Measurements from ENCODE around the gene CROCC2.

Gene CROCC2

GRCh38 chr2:240992572-240993291 is 86.6 kb downstream of the CROCC2 start:
- peak; percentile 39 for DNase-seq

GRCh38 chr2:240993446-240994170 is 87.5 kb downstream of the CROCC2 start:
- no peak for DNase-seq

- no peak for DNase-seq
These were observed 88.2 kb downstream of the CROCC2 start for GRCh38 chr2:240994171-240994896.

GRCh38 chr2:240995041-240996021 is 89.2 kb downstream of the CROCC2 start:
- DNase-seq, result peak; percentile 71

DNA sequence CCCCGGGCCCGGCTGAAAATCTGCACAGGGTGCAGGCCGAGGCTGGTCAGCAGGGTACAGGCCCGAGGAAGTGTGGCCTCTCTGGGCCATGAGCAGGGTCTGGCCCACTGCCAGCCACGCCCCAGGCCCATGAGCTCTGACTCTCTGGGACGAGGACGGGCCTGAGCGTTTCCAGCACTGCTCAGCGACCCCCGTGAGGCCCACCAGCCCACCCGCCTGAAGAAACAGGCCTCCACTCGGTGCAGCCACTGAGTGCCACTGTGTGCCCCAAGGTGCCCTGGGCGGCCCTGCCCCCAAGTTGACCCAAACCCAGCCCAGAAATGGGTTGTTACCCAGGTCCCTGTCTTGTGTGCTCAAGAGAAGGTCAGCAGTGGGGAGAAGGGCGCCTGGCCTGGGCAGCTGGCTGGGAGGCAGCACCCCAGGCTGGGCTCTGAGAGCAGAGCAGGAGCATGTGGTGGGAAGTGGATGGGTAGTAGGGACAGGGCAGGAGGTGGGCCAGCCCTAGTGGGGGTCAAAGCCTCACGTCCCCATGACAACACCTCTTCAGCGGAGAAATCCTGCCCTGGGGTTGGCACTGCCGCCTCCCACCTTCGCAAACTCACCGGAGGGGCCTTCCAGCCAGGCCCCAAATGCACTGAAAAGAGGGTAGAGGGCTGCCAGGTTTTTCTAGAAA is 90.2 kb downstream of the CROCC2 start:
- no peak for DNase-seq

GRCh38 chr2:240996834-240997140 is 90.7 kb downstream of the CROCC2 start:
- DNase-seq, result no peak

DNA sequence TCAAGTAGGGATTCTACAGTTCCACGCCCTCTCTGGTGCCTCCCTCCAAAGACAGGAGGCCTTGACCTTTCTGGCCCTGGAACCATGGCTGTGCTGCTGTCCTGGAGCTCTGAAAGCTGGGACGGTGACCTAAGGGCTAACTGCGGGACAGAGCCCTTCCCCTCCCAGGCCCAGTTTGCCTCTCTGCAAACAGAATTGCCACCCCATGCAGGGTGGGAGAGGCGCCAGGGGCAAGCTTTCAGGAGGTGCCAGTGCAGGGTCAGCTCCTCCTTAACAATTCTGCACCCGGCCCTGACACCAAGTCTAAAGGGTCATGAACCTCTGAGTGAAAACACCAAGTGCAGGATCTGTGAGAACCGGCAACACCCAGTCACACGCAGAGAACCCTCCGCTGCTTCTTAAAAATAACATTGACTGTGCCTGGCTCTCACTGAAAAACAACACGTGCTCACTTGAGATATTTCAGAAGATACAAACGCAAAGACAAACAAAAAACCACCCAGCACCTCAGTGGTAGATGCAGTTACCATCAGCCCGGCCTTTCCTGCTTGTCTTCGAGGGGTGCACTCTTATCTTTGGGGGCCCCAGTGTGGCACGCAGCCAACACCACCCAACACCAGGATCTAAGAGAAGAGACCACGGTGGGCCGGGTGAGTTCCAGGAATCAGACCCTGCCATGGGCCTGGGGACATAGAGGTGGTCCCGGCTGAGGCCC is 91.2 kb downstream of the CROCC2 start:
- peak; percentile 41 for DNase-seq

GRCh38 chr2:240997856-240998705 is 91.9 kb downstream of the CROCC2 start, which contains the start of gene SNED1:
Gene SNED1 (plus strand): TSS chr2:240998618. CDS start chr2:240998838, 220 bp downstream.
- DNase-seq, result peak; percentile 92

- no peak for DNase-seq
These were observed 92.5 kb downstream of the CROCC2 start for GRCh38 chr2:240998706-240998994.

DNA sequence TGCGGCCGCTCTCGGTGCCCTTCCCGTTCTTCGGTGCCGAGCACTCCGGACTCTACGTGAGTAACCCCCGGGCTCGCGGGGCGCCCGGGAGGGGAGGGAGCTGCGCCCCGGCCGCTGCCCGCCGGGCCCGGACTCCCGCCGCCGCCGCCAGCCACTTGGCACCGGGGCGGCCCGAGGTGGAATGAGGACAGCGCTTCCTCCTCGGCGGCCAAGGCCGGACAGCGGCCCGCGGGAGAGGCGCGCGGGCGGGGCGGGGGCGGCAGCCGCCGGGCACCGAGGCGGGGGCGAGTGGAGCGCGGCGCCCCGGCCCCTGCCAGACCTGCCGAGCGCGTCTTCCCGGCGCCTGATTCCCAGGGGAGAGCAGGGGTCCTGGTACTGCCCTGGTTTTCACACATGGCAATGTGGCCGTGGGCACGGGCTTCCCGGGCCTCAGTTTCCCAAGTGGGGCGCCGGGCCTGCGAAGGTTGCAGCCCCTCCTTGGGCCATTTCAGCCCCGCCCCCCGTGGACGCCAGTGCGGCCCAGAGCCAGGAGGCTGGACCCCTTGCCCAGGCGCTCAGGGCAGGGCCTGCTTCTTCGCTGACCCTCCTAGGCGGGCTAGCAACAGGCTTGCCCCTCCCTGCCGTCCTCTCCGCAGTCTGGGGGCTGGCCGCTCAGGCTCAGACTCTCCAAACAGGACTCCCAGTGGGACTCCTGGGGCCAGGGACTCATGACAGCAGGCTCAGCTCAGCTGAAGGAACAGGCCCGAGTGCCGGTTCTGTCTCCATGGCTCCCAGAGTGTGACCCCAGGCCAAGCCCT is 93.1 kb downstream of the CROCC2 start:
- DNase-seq, result no peak

- no peak for DNase-seq
These were observed 93.9 kb downstream of the CROCC2 start for GRCh38 chr2:240999873-241000541.

GRCh38 chr2:241000831-241001321 is 94.7 kb downstream of the CROCC2 start:
- no peak for DNase-seq

DNA sequence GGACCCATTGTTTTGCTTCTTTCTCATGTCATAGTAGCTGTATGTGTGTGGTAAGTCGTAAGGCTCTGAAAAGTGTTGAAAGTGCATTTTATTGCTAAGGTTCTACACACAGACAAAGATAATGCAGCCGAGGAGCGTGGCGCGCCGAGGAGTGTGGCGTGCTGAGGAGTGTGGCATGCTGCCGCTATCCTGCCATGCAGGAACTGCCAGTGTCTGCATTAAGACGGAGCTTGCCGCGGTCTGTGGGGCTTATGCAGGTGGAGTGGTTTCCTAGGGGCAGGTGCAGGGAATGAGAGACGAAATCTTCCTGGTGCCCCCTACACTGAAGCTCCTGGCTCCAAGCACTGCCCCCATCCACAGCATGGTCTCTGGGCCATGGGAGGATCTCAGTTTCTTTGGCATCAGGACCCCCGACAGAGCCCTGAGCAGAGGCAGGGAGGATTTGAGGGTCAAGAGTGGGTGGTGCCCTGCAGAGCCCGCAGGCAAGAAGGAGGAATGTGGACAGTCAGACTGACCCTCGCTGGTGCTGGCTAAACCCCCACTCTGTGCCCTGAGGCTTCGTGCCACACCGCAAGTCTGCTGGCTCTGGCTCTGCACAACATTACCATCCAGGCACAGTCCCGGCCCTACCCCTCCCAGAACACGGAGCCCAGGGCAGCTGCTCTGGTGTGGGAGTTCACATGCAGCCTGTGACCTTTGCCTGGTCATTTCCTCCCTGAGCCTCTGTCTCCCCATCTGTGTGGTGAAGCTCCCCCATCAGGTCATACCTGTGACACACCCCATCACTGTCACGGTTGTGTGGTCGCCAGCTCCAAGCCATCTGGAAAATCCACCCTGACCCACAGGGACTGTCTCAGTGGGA is 95.5 kb downstream of the CROCC2 start:
- DNase-seq, result no peak

DNA sequence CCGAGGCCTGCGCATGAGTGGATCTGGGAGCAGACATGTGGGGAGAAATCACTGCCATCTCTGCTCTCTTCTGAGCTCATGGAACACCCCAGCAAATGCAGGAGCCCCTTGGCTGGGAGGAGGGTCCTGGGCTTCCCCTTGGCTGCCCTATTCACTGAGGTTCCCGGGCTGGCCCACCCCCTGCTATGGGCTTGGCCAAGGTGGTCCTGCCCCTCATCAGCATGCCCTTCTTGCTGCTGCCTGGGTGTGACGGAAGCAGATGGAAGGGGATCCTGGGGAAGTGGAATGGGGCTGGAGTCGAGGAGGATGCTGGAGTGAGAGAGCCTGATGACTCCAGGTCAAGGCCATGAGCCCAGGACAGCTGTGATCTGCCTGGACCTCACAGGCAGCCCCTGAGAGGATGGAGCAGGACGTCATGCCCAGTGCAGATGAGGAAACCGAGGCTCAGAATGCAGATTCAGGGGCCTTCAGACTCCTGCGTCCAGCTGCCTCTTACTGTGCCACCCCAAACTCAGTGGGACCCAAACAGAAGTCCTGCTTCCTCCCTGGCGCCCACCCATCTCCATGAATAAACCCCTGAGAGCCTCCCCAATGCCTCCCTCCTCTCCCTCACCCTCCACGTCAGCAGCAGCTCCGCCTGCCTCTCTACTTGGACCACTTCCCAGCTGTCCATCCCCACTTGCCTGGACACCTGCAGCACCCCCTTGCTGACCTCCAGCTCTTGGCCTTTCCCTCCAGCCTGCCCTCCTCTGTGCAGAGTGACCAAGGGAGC is 96.3 kb downstream of the CROCC2 start:
- DNase-seq, result no peak

- DNase-seq, result no peak
These were observed 96.9 kb downstream of the CROCC2 start for GRCh38 chr2:241003047-241003360.

DNA sequence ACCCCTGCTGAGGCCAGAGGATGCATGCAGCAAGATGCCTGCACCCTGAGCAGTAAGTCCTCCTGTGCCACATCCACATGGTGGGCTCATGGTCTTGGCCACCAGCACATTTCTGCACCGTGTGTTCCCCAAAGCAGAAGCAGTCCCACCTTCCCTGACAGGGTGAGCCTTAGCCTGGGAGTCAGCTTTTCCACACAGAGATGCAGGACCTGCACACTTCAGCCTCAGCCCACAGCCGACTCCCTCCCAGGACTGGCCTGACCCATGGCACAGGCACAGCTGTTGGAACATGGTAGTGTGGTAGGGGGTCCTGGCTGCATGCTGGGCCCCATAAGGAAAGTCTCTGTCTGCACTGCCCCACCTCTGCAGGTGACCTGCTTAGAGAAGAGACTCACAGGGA is 97.2 kb downstream of the CROCC2 start:
- DNase-seq, result no peak

DNA sequence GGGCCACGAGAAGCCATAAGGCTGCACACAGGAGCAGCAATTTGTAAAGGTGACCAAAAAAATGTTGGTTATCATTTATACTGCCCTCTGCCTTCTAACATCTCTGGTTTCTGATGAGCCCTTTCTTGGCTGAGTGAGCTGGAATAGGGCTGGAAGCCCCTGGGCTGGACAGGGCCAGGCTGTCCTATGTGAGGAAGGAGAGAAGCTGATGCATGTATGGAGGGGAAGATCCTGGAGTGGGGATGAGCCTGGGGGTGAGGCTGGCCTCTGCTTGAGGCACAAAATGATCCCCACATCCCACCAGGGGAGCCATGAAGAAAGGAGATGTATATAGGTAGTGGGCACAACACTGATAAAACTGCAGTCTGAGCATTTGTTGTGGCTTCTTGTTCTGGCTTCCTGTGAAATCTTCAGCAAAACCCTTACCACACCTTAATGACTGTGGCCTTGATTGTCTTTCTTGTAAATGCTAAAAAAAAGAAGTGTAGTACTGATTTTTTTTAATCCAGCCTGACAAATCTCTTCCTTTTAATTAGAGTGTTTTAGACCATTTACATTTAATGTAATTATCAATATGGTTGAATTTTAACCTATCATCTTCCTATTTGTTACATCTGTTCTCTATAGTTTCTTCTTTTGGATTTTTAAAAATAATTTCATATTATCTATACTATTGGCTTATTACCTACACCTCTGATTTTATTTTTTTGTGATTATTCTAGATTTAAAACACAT is 97.9 kb downstream of the CROCC2 start:
- no peak for DNase-seq

Data from hematopoietic multipotent progenitor cell treated with erythropoietin and hydrocortisone succinate and interleukin-3 and kit ligand, for 4 days (in vitro differentiated cells).